GM21737 (cell line): ENCODE data around the gene TMTC2.

Source experiments
- ATAC-seq: cut with Tn5 transposase; IDR thresholded peaks from one replicate; pipeline ENCODE4 v1.9.1; 2021; ENCODE audit warnings: mild to moderate bottlenecking, moderate library complexity; ENCODE audit not compliant: unreplicated experiment

TMTC2 gene

DNA sequence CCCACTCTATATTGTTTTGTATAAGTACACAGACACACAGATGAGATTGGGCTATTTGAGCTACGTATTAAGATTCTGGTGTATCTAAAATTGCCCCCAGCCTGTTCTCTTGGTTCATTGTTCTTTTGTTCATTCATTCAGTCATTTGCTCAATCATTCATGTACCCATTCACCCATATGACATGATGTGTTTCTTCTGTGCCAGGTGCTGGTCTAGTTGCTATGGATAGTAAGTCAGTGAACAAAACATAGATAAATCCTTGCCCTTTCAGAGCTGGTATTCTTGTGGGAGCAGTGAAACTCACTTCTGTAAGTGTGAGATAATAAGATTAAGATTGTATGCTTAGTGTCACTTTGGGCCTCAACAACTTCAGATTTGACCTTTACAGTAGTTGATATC lies 191.3 kb downstream of the TMTC2 start:
- no peak for ATAC-seq

- ATAC-seq, result no peak
These were observed 193.8 kb downstream of the TMTC2 start for GRCh38 chr12:82880442-82880901.

- no peak for ATAC-seq
These were observed 197.0 kb downstream of the TMTC2 start for GRCh38 chr12:82883394-82884355.

DNA sequence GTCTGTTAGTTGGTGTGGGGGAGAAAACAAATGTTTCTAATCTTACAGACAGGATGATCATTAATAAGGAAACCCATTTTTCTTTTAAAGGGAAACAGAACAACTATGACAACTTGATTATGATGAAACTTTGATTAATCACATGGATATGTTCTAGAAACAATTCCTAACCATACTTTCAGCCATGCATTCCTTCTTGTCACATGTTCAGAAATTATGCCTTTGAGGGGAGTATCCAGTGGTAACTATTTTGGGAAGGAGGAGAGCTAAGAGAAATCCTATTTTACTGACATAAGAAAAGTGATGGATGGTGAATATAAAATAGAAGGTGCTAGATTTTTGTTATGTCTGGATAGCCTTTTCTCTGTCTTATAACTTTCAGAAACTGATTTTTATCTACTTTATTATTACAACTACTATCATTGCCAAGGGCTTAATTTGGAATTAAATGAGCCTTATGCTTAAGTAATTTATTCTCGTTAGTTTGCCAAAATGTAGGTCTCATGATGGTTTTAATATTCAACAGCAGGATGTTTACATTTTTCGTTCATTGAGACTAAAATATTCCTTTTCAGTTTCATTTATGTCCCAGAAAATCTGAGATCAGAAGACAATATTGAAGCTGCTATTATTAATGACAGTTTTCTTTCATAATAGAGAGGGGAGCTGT lies 200.1 kb downstream of the TMTC2 start:
- no peak for ATAC-seq

- ATAC-seq, result no peak
These were observed 207.2 kb downstream of the TMTC2 start for GRCh38 chr12:82893896-82894295.

- no peak for ATAC-seq
These were observed 209.6 kb downstream of the TMTC2 start for GRCh38 chr12:82896277-82896676.

DNA sequence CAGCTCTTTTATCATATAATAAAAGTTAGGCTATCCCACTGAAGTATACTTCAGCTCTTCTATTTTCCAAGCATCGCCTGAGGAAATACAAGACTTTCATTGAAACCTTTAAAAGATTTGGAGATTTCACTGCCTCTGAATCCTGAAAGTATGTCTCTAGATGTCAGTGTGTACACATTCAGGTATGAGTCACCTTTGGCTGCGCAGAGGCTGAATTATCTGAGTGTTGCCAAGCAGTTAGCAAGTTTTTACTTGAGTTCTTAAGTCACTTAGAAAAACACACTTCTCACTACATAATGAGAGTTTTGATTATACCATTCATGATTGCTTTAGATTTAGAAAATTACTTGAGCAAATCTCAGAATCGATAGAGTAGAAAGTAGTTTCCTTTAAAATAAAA lies 210.3 kb downstream of the TMTC2 start:
- no peak for ATAC-seq

DNA sequence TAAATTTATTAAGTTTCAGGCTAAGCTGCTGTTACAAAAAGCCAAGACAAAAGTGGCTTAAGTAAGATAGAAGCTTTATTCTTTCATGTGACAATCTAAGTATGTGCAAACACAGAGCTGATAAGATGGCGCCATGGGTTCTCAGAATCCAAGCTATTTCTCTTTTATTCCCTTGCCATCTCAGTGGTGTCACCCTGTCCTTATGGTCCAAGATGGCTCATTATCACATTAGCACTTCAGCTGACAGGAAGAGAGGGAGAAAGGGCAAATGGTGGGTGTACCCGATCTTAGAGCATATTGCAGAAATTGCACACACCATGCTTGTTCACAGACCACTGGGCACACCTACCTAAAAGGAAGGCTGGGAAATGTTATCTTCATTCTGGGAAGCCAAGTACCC lies 211.7 kb downstream of the TMTC2 start:
- ATAC-seq, result no peak

GRCh38 chr12:82904219-82904790 lies 217.6 kb downstream of the TMTC2 start:
- no peak for ATAC-seq

- no peak for ATAC-seq
These were observed 223.7 kb downstream of the TMTC2 start for GRCh38 chr12:82910246-82910893.

DNA sequence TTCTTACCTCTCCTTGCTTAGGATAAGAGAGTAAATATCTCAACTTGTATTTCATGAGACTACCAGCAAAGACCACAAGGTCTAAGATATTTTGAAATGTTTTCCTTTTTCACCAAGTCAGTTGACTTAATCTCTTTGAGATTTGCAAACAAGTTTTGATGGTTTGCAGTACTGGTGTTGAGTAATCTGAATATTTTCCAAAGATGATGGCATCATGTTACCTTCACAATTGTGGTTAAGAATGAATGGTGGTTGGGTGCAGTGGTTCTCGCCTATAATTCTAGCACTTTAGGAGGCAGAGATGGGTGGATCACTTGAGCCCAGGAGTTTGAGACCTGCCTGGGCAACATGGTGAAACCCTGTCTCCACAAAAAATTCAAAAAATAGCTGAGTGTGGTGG lies 225.7 kb downstream of the TMTC2 start:
- no peak for ATAC-seq

DNA sequence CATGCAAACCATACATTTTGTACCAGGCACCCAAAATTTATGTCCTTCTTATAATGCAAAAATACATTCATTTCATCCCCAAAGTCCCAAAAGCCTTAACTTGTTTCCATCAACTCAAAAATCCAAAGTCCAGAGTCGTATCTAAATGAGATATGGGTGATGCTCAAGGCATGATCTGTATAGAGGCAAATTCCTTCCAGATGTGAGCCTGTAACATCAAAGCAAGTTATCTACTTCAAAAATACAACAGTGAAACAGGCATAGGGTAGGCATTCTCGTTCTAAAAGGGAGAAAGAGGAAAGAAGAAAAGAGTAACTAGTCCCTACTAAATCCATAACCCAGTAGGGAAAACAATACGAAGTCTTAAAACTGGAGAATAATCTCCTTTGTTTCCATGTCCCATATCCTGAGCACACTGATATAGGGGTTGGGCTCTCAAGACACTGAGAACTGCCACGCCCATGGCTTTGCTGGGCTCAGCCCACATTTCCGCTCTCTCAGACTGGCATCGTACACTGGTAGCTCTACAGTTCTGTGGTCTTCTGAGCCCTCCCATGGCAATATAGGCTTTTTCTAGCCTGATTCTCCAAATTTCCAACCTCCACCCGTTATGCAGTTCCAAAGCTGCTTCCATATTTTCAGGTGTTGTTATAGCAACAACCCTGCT lies 232.8 kb downstream of the TMTC2 start:
- no peak for ATAC-seq

DNA sequence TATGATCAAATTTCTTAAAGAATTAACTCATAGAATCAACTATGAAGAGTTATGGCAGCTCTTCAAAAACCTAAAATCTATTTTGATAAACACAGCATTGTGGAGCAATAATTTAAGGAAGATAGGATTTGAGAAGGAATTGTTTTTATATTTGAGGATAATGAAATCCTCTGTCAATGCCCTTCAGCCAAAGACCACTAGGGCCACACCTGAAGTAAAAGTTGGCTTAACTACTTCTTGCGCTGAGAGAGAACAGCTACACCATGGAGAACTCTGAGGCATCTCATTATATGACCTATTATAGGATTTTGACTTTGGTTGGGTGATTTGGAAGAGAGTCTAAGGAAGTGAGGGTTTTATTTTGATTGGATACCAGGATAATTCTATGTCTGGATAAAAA lies 237.2 kb downstream of the TMTC2 start:
- ATAC-seq, result no peak

DNA sequence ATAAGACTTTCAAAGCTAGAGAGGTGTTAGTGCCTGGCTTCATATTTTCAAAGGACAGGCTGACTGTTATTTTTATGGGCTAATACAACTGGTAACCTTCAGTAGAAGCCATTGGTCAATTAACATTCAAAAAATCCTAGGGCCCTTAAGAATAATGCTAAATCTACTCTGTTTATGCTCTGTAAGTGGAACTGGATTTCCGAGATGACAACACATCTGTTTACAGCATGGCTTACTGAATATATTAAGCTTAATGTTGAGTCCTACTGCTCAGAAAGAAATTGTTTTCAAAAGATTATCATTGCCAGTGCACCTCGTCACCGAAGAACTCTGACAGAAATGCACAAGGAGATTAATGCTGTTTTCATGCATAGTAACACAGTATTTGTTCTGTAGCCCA lies 239.9 kb downstream of the TMTC2 start:
- ATAC-seq, result no peak

DNA sequence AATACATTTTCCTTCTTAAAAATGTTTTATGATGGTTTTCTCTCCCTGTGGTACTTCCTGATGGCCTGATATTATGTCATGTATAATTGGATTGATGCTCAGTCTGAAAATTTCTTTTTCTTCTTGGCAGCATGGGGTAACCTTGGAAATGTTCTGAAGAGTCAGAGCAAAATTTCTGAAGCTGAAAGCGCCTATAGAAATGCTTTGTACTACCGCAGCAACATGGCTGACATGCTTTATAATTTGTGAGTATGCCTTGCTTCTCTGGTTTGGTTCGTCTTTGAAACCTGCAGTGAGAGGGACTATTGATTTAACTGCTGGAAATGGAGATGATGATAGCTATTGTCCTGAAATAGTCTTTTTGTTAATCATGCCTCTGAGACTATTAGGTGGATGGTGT lies 243.6 kb downstream of the TMTC2 start:
- ATAC-seq, result no peak

DNA sequence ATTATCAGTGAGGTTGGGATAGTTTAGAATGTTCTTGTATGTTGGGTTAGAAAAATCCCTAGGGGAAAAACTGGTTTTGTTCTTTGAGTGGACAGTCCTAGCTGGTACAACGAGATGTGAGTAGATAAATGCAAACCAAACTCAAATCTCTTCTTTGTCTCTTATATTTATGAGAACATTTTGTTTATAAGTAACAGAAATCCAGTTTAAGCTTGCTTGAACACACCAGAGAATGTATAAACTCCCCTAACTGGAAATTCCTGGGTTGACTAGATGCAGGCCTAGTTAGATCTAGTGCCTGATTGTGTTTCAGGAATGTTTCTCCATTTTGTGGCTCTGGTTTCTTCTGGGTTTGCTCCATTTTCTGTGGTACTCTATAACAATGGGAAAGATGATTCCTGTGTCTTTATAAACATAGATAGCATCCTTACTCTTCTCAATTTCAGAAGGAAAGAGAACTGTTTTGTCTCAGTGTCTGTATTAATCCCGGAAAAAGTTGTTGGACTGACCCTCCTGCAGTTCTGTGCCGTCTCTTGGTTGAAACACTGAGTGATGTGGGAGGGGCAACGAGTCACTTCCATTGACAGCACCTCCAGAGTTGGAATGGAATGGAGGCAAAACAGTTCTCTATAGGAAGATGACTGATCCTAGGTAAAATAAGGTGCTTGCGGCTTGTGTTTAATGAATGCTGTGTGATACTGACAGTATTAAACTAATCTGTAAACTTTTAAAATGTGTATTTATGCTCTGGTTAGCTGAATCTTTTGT lies 244.8 kb downstream of the TMTC2 start:
- no peak for ATAC-seq

GRCh38 chr12:82937151-82937550 lies 250.4 kb downstream of the TMTC2 start:
- no peak for ATAC-seq

DNA sequence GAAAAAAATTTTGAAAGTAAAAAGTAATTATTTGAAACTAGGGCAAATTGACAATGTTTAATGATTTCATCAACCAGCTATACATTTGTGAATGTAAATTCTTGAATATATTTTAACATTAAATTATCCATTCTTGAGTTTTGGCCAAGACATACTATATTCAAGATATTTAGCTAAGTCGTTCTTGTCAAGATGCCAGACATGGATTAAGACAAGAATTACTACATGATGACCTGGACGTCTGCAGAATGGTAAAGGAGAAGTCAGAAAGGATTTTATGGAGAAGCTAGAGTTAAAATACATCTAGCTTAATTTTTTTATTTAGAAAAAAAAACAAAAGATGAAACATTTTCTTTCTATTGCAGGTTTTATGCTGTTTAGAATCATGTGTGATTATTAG lies 255.8 kb downstream of the TMTC2 start:
- ATAC-seq, result no peak

- no peak for ATAC-seq
These were observed 256.3 kb downstream of the TMTC2 start for GRCh38 chr12:82942991-82943401.

DNA sequence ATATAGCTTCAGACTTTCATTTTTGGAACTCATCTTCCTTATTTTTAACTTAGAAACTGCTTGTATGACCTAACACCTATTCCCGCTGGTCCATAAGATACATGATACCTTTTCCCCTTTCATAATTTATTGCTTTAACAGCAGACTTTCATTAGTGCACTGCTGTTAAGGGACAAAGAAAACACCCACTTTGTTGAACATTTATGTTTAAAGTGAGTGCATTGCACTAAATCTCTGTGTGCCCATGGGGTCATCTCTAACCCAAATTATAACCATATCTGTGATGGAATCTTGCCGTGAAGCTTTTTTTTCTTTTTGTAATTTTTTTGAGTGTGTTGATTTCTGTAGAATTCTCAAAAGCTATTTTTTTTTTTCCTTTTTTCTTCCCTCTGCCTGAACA lies 261.8 kb downstream of the TMTC2 start:
- no peak for ATAC-seq
